NK-92 treated with Interleukin-12 subunit alpha and Interleukin-12 subunit beta, amount 100 ng/mL, for 24 hours (cell line): Measurements from ENCODE around the gene RNF5.
"Not testable (repeated sequence)": the region's sequence is repeated elsewhere in the genome, so short reads cannot be mapped to it uniquely, and the experiment has no call there.

Experiments
- DNase-seq: peaks from one replicate; lab custom pipeline; 2025; lab: John Stamatoyannopoulos, UW

The RNF5 gene

DNA sequence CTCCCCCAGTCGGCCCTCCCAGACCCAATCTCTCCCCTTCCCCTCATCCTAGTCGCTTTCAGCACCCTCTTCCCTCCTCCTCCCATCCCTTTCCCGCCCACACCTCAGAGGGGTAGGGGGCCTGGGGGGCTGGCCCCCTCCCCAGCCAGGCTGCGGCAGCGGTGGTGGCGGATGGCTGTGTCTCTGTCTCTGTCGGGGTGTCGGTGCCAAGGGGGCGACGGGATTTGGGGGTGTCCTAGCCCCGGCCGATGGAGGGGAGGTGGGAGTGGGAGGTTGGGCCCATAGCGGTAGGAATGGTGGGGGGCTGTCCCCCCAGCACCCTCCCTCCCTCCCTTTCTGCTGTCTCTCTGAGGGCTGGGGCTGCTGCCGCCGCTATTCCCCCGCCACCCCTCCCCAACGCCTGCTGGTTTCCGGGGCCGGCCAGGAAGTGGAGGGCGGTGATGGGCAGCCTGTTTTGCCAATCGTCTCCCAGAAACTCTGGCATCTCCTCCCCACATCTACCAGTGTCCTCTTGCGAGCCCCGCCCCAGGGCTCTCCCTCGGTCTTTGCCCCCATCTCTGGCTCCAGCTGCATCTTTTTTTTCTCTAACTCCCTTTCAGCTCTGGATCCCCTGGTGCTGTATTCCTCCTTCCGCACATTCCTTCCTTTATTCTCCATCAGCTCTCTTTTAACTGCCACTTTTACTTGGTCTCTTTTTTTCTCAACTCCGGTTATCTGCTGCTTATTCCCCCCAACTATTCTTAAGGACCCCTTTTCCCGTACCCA, 2.3 kb upstream of the RNF5 start, which contains the start of gene AGPAT1:
Gene AGPAT1, minus strand, starts transcription at position 374 of the 765 bp plus-strand sequence. CDS start 4,588 bp downstream, outside the sequence.
- DNase-seq, result peak; percentile 92

DNA sequence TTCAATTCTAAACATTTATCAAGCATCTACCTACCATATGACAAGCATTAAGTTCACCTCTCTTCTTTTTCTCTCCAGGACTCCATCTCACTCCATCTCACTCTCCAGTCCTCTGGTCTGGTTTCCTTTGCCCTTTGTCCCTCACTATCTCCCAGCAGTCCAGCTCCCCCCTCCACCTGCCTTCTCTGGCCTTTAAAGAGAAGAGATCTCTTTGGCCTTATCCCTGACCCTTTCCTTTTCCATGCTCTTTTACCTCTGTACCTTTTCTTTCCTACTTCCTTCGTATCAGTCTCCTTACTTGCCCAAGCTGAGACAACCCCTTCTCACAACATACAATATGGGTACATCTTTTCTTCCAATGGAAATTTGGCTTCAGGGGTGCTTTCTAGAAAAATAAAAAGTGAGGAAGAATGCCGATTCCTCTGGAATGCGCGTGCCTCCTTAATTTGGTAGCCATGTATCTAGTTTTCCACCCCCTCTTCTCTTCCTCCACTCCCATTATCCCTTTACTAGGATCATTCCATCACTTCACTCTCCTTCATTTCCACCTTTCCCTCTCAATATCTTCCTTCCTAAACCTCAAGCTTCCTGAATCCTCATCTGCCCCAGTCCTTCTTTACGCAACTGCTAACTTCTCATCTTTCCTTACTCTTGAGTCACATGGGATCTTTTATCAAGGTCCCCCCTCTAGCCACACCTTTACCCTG, 1.6 kb upstream of the RNF5 start:
- DNase-seq, result no peak

DNA sequence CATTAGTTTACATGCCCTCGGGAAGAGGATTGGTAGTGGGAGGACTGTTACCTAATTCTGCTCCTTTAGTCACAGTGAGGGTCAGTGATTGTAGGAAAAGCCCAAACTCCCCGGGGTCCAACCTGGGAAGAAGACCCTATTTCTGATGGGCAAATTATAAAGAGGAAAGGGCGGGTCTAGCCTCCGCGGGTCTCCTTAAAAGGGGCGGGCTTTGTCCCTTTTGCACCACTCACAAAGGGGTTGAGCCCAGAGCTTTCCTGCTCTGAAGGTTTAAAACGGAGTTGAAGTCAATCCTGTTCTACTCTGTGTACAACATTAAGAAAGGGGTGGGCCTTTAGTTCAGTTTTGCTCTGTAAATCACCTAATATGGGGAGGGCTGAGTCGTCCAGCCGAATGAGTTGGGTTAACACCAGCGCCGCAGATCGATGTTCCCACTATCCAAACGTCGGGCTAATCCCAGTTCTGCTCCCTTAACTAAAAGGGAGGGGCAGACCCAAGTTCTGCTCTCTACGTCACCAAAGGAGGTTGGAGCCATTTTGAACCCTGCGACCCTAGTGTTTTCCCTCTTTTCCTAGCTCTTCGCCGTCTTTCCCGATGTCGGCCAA, 920 bp upstream of the RNF5 start:
- peak; percentile 51 for DNase-seq

DNA sequence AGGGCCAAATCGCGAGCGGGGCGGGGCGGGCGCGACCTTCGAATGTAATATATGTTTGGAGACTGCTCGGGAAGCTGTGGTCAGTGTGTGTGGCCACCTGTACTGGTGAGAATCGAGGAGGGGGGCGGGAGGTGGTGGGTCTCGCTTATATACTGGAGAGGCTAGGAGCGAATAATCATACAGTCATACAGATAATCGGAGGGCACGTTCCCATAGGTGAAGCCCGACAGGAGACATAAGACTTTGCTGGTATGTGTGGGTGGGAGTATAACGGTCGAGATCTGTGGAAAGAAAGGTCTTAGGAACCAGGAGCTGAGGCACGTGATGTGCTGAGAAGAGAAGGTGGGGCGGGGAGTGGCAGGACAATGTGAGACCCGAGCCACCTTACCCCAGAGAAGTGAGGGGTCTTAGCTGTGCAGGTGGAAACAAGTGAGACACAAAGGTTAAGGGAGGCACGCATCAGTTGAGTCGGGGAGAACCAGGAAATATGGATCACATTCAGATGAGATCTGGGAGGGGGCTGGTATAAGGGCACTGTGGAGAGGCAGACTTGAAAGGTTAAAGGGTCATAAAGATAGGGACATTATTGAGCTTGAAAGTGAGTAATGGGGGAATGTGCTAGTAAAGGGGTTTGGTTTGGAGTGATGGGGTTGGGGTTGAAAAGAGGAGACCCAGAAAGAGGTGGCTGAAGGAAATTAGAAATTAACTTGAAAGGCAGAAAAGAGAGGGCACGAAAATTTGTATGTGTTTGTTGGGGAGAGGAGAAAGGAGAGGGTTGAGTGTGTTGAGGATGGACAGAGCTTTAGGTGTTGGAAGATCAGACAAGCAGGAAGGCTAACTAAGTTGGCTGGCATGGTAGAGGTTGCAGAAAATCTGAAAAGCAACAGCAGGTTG, 589 bp downstream of the RNF5 start:
- no peak for DNase-seq

DNA sequence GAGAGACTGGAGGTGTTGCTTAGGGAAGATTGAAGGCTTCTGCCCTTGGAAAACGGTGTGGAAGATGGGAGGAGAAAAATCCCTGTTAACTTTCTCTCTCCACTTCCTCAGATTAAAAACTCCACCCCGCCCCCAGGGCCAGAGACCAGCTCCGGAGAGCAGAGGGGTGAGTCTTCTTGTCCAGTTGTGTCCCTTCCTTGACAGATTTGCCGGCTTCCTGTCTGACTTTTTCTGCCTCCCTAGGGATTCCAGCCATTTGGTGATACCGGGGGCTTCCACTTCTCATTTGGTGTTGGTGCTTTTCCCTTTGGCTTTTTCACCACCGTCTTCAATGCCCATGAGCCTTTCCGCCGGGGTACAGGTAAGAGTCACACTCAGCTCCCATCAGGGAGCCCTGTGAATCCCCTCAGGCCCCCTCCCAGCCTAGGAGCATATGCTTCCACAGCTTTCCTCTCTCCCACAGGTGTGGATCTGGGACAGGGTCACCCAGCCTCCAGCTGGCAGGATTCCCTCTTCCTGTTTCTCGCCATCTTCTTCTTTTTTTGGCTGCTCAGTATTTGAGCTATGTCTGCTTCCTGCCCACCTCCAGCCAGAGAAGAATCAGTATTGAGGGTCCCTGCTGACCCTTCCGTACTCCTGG, 1.7 kb downstream of the RNF5 start:
- no peak for DNase-seq

DNA sequence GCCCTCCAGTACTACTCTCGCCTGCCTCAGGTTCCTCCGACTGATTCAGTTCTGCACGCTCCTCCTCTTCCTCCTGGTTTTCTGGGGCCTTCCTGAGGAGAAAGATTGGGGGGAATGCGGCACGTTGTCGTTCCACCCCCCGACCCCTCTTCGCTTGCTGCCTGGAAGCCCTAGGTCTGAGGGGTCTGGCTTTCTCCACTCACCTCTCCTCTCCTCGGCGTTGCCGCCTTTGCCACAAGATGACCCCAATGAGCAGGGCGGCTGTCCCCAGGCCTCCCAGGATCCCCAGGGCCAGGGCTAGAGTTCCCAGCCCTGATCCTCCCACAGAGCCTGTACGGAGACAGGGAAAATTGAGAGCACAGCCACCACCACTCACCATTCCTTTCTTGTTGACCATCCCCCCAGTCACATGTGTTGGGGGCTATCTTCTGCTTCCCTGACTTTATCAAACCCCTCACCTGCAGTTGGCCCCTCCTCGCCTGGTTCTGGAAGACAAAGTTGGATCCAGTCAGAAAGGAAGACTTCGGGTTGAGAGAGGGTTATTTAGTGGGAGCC, 3.0 kb downstream of the RNF5 start:
- no peak for DNase-seq

DNA sequence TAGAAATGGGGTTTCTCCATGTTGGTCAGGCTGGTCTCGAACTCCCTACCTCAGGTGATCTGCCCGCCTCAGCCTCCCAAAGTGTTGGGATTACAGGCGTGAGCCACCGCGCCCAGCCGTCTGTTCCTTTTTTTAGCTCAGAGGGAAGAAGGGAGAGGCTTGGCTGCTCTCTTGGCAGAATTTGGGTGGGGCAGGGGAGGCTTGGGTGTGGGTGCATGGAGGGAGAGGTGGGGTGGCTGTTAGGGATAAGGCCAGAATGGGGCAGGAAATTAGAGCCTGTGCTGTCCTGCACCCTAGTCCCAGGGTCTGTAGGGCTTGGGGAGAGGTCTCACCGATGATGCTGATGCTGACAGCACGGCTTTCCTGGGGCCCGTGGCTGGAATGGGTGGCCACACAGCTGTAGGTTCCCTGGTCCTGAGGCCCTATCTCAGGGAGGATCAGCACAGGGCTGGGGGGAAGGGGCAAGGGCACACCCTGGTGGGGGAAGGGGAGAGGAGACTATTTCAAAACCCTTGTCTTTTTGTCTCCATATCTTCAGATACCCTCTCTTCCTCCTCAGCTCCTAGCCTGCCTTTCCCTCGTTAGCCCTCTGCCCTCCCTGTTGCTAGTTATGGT, 3.8 kb downstream of the RNF5 start:
- no peak for DNase-seq

DNA sequence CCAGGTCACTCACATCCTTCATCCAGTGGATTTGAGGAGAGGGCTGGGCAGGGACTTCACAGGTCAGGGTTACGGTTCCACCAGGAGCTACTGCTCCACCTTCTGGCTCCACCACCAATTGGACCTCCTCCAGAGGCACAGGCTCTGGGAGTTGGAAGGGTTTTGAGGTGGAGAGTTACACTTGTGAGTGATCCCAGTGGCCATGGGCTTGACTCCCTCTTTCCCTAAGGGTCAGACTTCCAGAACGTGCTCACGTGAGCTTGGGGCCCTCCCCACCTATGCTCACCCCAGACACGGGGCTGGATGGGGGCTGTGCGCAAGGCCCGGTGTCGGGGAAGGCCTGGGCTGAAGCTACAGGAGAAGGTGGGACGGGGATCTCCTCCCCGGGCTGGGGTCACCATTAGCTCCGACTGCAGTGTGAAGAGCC, 4.4 kb downstream of the RNF5 start:
- no peak for DNase-seq

DNA sequence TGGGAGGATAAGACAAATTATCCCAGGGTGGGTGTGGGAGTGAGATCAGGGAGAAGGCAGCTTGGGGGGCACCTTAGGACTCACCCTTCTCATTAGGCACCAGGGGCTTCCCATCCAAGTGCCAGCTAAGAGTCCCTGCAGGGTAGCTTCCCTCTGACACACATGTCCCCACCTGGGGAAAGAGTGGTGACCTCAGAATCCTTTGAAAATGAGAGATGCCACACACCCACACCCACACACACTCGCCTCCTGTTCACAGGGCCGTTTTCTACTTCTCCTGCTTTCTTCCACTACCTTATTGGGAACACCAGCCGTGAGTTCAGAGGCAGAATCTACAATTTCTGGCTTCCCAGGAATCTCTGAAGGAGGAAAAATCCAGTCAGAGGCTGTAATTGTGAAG, 4.8 kb downstream of the RNF5 start:
- DNase-seq, result no peak

DNA sequence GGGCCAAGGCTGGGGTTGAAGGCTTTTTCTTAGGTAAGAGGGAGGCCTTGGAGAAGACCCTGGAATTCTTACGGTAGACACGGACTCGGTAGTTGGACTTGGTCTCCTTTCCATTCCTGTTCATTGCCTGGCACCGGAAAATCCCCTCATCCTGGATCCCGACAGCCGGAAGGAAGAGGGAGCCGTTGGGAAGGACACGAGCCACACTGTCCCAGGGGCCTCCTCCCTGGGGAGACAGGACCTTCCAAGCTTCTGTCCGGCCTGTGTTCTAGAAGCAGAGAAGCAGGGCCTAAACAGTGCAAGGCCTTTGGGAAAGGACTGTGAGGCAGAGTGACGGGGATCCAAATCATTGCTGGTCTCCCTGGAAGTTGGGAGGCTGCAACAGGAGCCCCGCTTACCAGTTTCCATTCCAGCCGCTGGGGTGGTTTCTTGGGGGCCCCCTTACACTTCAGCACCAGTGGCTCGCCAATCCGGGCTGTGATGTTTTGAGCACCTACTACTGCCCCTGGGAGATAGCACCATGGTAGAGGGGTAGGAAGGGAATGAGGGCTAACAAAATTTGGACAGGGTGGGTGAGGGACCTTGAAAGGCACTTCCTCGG, 5.4 kb downstream of the RNF5 start:
- no peak for DNase-seq

DNA sequence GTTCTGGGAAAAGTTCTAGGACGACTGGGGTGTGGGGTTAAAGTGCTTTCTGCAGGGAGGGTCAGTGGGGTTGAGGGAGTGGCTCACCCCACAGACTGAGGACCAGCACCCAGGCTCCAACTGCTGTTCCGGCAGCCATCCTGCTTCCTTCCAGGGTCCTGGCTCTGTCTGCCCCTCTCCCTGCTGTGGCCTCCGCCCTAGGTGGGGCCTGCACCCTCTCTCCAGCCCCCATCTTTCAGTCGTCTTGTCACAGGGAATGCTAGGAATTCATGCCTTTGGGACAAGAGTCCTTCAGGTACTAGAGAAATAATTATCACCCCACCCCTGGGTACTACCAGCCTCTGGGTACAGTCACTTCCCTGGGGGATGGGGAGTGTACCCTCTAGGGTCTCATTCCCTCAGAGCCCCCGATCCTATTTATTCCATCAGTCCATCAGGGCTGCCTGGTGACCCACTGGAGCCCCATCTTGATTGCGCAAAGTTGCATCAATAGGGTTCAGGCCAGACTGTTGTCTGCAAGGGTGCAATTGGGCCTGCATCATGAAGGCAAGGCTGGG, 6.0 kb downstream of the RNF5 start, which contains the start of gene AGER:
Gene AGER, minus strand, starts transcription at position 170 of the 557 bp plus-strand sequence. Its CDS starts 31 bp downstream, at position 139.
- no peak for DNase-seq

DNA sequence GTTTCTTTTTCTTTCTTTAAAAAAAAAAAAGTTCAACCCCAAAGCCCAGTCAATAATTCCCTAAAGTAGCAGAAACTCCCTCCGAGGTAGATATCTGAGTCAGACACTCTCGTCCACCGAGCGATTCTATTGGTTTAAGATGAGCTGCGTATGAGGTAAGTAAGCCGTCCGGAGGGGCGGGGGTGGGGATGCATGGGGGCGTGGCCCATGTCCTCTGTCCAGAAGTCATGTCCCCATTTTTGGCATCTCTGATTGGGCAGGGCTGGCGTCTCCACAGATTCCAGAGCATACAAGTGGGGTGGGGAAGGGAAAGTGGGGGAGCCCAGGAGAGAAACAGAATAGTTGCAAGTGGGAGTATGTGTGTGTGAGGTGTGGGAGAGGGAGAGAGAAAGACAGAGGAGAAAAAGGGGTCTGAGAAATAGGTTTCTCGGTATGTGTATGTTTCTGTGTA, 7.5 kb downstream of the RNF5 start:
- DNase-seq, result not testable (repeated sequence)

DNA sequence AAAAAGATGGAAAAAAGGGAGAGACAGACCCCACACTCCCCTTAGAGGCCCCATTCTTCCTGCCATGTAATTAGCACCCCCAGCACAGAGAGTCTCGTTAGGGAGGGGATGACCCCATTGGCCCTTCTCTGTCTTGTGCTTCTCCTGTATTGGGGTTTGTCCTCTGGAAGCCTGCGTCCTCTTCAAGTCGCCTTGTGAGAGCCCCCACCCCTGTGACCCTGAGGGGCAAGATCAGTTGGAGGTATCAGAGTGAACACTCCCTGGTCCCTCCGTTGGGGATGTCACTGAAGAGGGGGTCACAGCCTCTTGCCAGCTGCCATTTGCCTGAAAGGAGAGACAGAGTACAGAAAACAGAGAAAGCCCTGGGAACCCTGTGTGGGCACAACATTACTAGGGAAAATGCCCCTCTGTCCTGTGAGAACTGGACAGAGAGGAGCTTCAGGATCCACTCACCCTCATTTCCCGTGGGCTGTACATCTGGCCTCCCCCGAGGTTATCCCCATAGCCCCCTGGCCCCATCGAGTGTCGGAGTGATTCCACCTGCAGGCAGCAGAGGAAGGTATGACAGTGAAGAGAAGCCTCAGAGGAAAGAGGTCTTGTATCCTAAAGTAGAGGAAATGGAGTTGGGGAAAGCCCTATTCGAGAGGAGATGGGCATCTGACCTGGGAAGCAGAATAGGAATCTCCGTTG, 8.1 kb downstream of the RNF5 start:
- not testable (repeated sequence) for DNase-seq

DNA sequence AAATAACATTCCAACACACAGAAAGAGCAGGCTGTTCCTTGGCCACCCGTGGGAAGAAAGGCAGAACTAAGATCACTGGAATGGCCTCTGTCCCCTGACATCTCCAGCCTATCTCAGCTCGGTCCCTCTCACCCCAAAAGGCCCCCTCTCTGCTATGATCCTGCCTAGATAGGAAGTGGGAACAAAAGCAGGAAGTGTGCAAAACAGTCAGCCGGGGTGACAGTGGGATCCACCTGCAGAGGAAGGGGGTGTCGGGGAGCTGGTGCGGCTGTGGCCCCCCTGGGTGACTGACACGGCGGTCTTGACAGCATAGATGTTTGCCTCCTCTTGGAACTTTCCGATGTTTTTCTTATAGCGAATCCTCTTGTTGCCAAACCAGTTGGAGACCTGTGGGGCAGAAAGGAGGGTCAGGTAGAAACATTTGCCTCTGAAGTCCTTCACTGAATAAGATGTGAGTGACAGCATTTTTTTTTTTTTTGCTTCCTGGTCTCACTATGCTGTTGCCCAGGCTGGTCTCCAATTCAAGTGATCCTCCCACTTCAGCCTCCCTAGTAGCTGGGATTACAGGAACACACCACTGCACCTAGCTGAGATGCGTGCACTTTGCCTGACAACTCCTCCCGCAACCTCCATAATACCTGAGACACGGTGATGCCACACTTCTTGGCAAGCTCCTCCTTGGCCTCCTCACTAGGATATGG, 9.0 kb downstream of the RNF5 start:
- no peak for DNase-seq

DNA sequence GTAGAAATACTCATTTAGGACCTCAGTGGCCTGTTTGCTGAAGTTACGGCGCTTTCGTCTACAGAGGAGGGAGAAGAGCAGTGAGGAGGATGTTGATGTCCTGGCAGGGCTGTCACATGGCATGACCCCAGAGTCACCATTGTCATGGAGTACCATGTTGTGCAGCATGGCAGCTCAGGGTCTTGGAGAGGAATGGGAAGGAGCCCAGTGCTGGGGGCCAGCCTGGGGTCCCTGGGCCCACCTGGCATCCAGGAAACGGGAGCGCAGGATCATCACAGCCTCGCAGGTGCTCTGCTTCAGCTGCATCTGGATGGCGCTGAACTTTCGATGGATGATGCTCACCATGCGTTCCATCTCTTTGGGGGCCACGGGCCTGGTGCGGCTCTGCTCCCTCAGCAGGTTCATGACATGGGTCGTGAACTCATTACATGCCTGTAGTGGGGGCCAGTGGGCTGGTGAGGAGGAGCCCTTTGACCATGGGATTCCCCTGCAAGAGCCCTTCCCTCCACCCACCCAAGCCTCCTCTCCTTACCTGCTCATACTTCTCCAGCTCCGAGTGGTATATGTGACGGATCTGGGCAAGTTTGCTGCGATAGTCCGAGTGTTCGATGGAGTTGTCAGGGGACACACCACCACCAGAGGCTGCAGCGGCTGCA, 9.6 kb downstream of the RNF5 start:
- DNase-seq, result not testable (repeated sequence)

DNA sequence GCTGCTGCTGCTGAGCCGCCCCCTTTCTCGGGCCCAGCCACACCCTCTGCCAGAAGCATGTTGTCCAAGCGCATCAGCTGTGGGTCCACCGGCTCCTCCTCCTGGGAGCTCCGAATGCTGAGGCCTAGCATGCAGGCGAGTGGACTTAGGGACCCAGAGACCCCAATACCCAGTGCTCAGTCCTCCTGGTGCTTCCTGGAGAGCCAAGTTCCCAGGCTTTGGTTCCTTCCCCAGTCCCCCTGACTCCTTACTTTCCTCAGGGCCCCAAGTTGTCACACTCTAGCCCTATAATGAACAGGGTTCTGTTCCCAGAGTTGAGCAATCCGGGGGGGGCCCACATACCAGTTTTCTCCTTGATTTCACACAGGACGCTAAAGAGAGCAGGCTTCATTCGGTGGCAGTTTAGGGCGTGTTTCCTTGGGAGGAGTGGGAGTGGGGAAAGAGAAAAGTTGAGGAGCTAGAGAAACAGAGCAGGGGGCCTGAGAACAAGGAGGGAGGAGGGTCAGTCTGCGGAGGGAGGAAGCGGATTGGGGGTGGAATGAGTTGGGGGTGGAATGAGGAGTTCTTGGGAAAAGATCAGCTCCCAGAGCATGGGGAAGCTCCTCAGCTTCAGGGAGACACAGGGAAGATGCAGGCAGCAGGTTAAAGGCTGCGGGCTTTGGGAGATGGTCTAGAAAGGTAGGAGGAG, 10.3 kb downstream of the RNF5 start:
- DNase-seq, result no peak

DNA sequence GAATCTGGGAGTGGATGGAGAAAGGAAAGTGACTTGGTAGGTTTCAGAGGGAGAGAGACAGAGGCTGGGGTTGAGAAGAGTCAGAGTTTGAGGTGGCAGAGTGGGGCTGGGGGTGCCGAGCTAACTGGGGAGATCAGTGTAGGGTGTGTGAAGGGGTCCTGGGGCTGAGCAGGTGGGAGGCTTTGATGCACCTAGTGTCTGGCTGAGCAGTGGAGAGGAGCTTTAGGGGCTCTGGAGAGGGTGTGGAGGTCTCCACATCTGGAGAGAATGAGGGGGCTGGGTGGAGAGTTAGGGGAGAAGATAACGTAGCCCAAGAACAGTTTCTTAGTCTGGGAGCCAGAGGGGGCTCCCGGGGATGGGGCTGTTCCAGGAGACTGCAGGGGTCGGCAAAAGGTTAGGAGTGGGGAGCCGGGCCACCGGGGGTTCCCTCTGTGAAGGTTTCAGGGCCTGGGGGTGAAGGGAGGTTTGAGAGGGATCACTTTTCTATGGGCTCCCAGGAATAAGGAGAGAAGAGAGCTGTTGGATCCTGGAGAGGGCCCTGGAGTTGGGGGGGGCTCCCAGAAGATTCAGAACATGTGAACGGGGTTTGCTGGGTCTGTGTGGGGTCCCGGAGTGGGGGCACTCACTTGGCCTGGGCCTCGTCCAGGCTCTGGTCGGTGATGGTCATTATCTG, 11.0 kb downstream of the RNF5 start:
- DNase-seq, result no peak
